Fibroblast of gingiva (primary cell): Measurements from ENCODE around the gene RPS27L.

ENCODE experiments used
- DNase-seq: peaks from one replicate; pipeline ENCODE4 v3.0.0-alpha.2; 2011; ENCODE audit warnings: low read depth

The RPS27L gene

GRCh38 chr15:63188247-63188925 lies 31.1 kb upstream of the RPS27L start:
- DNase-seq: no peak

- no peak for DNase-seq
Measured at GRCh38 chr15:63187589-63188226, 30.4 kb upstream of the RPS27L start.

DNA sequence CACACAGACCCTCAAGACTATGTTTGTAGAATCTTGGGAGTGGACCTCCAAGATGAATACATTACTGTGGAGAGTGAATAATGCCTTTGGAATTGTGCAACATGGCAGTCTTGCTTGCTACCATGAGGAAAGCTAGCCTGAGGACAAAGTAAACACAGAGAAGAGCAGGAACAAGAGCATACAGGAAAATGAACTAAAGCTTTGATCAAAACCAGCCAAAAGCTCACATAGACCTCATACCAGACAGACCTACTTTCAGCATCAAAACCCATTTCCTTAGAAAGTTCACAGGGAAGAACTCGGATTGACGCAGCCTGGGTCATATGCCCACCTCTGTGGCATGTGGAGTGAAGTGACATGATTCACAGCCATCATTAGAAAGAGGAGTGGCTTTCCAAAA lies 28.8 kb upstream of the RPS27L start:
- peak; percentile 72 for DNase-seq

DNA sequence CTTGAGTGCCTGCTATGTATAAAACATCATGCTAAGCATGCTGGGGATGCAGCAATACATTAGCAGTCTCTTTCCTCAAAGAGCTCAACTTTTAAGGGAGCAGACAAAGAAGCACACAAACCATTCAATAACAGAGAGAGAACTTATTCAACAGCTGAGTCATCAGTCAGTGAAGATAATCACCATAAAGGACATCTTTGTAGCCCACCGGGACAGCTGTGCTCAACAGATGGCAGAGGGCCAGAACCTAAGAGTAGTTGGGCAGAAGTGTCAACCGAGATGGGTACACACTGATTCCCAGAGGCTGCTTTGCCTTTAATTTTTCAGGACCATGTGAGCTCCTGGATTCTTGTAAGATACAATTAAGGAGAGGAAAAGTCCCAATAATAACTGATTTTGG lies 27.9 kb upstream of the RPS27L start:
- no peak for DNase-seq

GRCh38 chr15:63181648-63182047 lies 24.4 kb upstream of the RPS27L start:
- DNase-seq: no peak

- no peak for DNase-seq
Measured at GRCh38 chr15:63180746-63181145, 23.5 kb upstream of the RPS27L start.

- DNase-seq: no peak
Measured at GRCh38 chr15:63178034-63178433, 20.8 kb upstream of the RPS27L start.

DNA sequence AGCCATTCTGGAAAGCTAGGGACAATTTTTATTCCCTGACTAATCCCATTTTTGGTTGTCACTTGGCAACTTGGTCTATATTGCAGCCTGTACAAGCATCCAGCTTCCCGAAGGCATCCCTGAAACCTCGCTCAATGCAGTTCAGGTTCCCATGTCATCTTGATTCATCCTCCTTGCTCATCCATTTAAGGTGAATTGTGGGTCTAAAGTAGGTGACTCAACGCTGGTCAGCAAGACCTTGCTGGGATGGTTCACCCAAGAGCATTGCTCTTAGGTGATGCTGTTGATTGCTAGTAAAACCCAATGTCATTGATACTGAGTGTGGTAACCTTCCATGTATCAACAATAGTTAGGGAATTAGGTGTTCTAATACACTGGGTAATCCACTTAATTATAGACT lies 19.0 kb upstream of the RPS27L start:
- no peak for DNase-seq

DNA sequence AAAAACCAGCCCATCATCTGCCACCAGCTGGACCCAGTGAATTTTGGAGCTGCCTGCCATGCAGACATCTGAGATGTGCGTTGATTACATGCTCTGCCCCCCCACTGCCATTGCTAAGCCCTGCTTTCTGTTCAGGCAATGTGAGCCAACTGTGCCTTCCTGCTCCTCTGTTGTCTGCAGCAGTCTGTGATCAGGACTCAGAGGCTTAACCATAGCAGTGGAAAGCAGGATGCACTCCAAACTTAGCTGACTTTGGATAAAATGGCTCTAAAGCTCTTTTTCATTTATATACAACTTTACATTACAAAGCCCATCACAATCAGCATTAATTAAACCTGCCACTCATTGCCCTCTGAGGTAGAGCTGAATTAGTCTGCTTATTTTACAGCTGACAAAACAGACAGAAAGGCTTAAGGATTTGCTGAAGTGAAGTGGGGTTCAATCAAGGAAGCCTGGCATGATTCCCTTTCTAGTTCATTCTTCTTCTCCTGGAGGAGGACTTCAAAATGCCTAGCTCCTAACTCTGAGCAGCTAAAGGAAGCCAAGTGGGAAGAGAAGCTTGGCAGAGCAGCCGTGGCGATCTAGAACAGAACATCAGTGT lies 15.7 kb upstream of the RPS27L start:
- DNase-seq: no peak

GRCh38 chr15:63172376-63172775 lies 15.1 kb upstream of the RPS27L start:
- no peak for DNase-seq

DNA sequence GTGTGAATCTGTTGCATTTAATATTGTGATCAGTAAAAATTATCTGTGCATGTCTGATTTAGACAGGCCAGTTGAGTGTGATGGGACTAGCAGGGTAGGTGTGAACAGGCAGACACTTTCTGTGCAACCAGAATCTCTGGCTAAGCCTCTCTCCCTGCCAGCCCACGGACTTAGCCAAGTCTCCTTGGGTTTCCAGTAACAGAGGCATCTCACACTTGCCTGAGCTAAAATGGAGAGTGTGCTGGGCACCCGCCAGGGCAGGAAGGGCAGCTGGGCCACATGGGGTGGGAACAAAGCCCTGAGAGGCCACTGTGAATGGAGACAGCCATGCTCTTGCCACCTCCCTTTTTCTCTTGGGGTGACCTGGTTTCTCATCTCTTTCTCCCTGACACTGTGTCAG lies 12.5 kb upstream of the RPS27L start:
- DNase-seq: no peak

DNA sequence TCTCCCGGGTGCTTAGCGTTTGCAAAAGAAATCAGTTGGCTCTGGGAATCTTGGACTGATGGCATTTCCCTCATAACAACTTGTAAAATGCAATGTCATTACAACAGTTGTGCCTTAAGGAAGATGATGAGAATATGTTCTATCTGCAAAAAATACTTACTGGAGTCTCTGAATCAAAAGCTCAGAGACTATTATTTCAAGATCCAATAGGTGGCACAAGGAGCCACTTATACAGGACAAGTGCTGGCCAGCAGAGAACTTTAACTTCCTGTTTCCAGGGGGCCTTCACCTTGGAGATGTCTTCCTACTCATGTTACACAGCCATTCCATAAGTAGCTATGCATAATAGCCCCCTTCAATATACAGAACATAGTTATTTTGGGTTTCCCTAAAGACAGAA lies 8.9 kb upstream of the RPS27L start:
- DNase-seq: peak; percentile 16

GRCh38 chr15:63165166-63165859 lies 8.0 kb upstream of the RPS27L start:
- peak; percentile 33 for DNase-seq

- no peak for DNase-seq
Measured at GRCh38 chr15:63163217-63163616, 5.9 kb upstream of the RPS27L start.

DNA sequence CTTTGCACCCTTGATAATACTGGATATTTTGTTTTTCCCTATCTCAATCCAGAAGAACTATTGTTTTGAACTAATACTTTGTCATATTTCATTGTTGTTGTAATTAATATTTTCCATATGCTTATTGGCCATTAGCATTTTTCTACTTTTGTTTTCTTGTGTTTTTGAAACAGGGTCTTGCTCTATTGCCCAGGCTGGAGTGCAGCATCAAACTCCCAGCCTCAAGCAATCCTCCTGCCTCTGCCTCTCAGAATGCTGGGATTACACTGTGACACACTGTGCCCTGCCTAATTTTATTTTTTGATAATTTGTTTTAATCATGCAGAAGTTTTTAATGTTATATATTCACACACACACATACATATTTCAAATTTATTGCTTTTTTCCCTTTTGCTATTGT lies 3.4 kb upstream of the RPS27L start:
- no peak for DNase-seq

DNA sequence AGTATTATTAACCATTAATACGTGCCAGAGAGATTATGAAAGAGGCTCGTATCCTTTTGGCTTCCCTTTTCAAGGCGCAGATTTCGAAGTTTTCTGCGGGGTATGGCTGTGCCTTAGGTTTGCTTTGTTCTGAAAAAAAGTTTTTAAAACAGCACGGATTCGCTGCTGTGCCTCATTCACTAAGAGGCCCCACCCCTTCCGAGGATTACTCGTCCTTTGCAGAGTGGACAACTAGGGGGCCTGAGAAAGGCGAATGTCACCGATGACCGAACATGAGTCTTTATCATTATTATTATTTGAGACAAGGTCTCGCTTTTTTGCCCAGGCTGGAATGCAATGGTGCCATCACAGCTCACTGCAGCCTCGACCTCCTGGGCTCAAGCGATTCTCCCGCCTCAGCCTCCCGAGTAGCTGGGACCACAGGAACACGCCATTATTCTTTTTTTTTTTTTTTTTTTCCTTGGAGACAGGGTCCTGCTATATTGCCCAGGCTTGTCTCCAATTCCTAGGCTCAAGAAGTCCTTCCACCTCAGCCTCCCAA lies 684 bp upstream of the RPS27L start:
- peak; percentile 70 for DNase-seq

DNA sequence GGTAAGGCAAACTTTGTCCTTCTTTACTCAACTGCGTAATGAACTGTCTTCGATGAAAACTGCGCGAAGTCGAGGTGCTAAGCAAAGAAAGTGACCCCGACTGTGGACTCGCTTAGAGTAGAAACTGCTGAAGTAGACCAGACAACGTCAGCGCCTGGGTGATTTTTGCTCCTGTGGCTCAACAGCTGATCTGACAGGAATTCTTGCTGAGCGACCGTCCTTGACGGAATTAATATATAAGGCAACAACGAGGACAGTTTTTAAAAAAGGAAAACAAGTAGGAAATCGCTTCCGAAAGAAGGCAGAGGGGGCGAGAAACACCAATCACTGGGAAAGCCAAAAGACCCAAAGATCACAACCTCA lies 541 bp downstream of the RPS27L start:
- peak; percentile 22 for DNase-seq

GRCh38 chr15:63156086-63156710 lies 1.1 kb downstream of the RPS27L start:
- DNase-seq: peak; percentile 46

DNA sequence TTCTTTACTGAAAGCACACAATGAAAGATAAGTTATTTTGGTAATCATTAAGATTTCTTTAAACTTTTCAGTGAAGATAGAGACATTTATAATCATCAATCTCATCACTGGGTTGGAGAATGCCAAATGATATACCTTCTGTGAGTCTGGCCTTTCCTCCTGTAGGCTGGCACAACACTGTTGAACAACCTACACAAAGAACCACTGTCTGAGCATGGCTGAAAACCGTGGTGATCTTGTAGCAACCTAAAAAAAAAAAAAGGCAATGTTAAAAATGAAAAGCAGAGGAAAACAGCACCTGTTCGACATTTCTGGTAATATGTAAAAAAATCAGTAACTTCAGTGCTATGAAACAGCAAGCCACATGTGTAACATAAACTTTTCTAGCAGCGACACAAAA lies 1.8 kb downstream of the RPS27L start:
- no peak for DNase-seq

- no peak for DNase-seq
Measured at GRCh38 chr15:63151665-63152064, 5.6 kb downstream of the RPS27L start.

GRCh38 chr15:63146684-63147083 lies 10.6 kb downstream of the RPS27L start:
- peak; percentile 60 for DNase-seq

DNA sequence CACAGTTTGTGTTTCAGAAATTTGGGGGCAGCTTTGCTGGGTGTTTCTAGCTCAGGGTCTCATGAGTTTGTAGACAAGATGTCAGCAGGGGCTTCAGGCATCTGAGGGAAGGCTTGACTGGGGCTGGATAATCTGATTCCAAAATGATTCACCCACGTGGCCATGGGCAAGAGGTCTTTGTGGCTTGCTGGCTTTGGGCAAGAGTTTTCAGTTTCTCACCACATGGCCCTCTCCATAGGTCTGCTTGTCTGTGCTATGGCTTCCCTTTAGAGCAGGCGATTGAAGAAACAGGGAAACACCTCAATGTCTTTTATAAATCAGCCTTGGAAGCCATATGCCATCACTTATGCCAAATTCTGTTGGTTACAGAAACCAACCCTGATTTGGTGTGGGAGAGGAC lies 11.9 kb downstream of the RPS27L start:
- DNase-seq: no peak
